ENCODE data around the gene TEKT5.

Gene TEKT5

GRCh38 chr16:10606607-10607006 lies 88.1 kb downstream of the TEKT5 start:
- no peak for DNase-seq

GRCh38 chr16:10605636-10606035 lies 89.1 kb downstream of the TEKT5 start:
- no peak for DNase-seq

GRCh38 chr16:10601444-10602408 lies 93.0 kb downstream of the TEKT5 start:
- no peak for DNase-seq

GRCh38 chr16:10600782-10601443 lies 93.8 kb downstream of the TEKT5 start:
- DNase-seq = no peak

- DNase-seq = no peak
These were observed 95.1 kb downstream of the TEKT5 start for GRCh38 chr16:10599626-10600025.

GRCh38 chr16:10598157-10598556 lies 96.6 kb downstream of the TEKT5 start:
- no peak for DNase-seq

- DNase-seq = no peak
These were observed 97.5 kb downstream of the TEKT5 start for GRCh38 chr16:10597187-10597601.

- peak; percentile 86 for DNase-seq
These were observed 100.3 kb downstream of the TEKT5 start for GRCh38 chr16:10594312-10594950.

- no peak for DNase-seq
These were observed 102.1 kb downstream of the TEKT5 start for GRCh38 chr16:10592611-10593010.

- no peak for DNase-seq
These were observed 104.4 kb downstream of the TEKT5 start for GRCh38 chr16:10590342-10590741.

GRCh38 chr16:10589109-10589508 lies 105.6 kb downstream of the TEKT5 start:
- no peak for DNase-seq

GRCh38 chr16:10587622-10588021 lies 107.1 kb downstream of the TEKT5 start:
- DNase-seq = no peak

- DNase-seq = no peak
These were observed 109.7 kb downstream of the TEKT5 start for GRCh38 chr16:10584981-10585438.

- DNase-seq = no peak
These were observed 111.5 kb downstream of the TEKT5 start for GRCh38 chr16:10583269-10583668.

GRCh38 chr16:10581507-10581906 lies 113.2 kb downstream of the TEKT5 start:
- no peak for DNase-seq

- no peak for DNase-seq
These were observed 113.9 kb downstream of the TEKT5 start for GRCh38 chr16:10580883-10581247.

GRCh38 chr16:10579965-10580882 lies 114.5 kb downstream of the TEKT5 start, which contains the start of gene EMP2:
Gene EMP2 (minus strand): TSS chr16:10580598. CDS start chr16:10547617, 32,981 bp downstream.
- DNase-seq = peak; percentile 79

GRCh38 chr16:10579575-10579964 lies 115.2 kb downstream of the TEKT5 start:
- no peak for DNase-seq

GRCh38 chr16:10578474-10579316 lies 116.0 kb downstream of the TEKT5 start:
- no peak for DNase-seq

Data from NCI-H1105 (cell line).